Activated CD4-positive, alpha-beta T cell treated with anti-CD3 and anti-CD28 coated beads for 1 hour (primary cell): ENCODE data around the gene SEMA3D.

Experiments used
- DNase-seq: peaks from one replicate; pipeline ENCODE4 v3.0.0-alpha.2; 2020

SEMA3D gene

GRCh38 chr7:85183296-85183695 lies 3.6 kb downstream of the SEMA3D start:
- DNase-seq = no peak

GRCh38 chr7:85178531-85179298 lies 8.1 kb downstream of the SEMA3D start:
- DNase-seq = no peak

- no peak for DNase-seq
Observed at GRCh38 chr7:85177316-85177715, 9.5 kb downstream of the SEMA3D start.

GRCh38 chr7:85176197-85176596 lies 10.7 kb downstream of the SEMA3D start:
- no peak for DNase-seq

- DNase-seq = no peak
Observed at GRCh38 chr7:85175217-85175616, 11.6 kb downstream of the SEMA3D start.

GRCh38 chr7:85172530-85172941 lies 14.3 kb downstream of the SEMA3D start:
- DNase-seq = no peak

- no peak for DNase-seq
Observed at GRCh38 chr7:85167636-85168035, 19.2 kb downstream of the SEMA3D start.

- DNase-seq = no peak
Observed at GRCh38 chr7:85165263-85165662, 21.6 kb downstream of the SEMA3D start.

GRCh38 chr7:85164376-85164775 lies 22.5 kb downstream of the SEMA3D start:
- DNase-seq = no peak

GRCh38 chr7:85162721-85163120 lies 24.1 kb downstream of the SEMA3D start:
- no peak for DNase-seq

GRCh38 chr7:85160223-85160622 lies 26.6 kb downstream of the SEMA3D start:
- no peak for DNase-seq

- DNase-seq = no peak
Observed at GRCh38 chr7:85159003-85159402, 27.9 kb downstream of the SEMA3D start.

- DNase-seq = no peak
Observed at GRCh38 chr7:85156661-85157208, 30.1 kb downstream of the SEMA3D start.

GRCh38 chr7:85154282-85154937 lies 32.4 kb downstream of the SEMA3D start:
- no peak for DNase-seq

GRCh38 chr7:85153715-85154114 lies 33.1 kb downstream of the SEMA3D start:
- no peak for DNase-seq

GRCh38 chr7:85150624-85151023 lies 36.2 kb downstream of the SEMA3D start:
- DNase-seq = no peak

GRCh38 chr7:85144771-85145170 lies 42.1 kb downstream of the SEMA3D start:
- DNase-seq = no peak

- DNase-seq = no peak
Observed at GRCh38 chr7:85135977-85136376, 50.9 kb downstream of the SEMA3D start.

GRCh38 chr7:85133560-85133959 lies 53.3 kb downstream of the SEMA3D start:
- no peak for DNase-seq

- DNase-seq = no peak
Observed at GRCh38 chr7:85133006-85133405, 53.9 kb downstream of the SEMA3D start.

GRCh38 chr7:85130702-85131101 lies 56.2 kb downstream of the SEMA3D start:
- DNase-seq = no peak

GRCh38 chr7:85126383-85126782 lies 60.5 kb downstream of the SEMA3D start:
- no peak for DNase-seq

- no peak for DNase-seq
Observed at GRCh38 chr7:85125651-85126131, 61.2 kb downstream of the SEMA3D start.

GRCh38 chr7:85125176-85125575 lies 61.7 kb downstream of the SEMA3D start:
- DNase-seq = no peak
